HepG2 (cell line): Measurements from ENCODE around the gene MSI2. TPM values are rescaled to one million over a fixed set of nuclear protein-coding genes. Genes with fewer than 3 reads are reported as not detected.
A peak's percentile ranks its signal among the peaks of the same experiment; 100 is the strongest.

ENCODE experiments used
- ATF6 ChIP-seq: sonication (generic); formaldehyde crosslinking; conservative IDR thresholded peaks from 2 replicates; pipeline ENCODE4 v1.4.0; 2020; ENCODE audit warnings: missing genetic modification reagents
- GABPB1 ChIP-seq: IDR thresholded peaks from 2 replicates; pipeline ENCODE4 v1.6.1; 2016; ENCODE audit warnings: mild to moderate bottlenecking, missing genetic modification reagents, moderate library complexity, missing compliant biosample characterization
- JUNB ChIP-seq: sonication (generic); formaldehyde crosslinking; IDR thresholded peaks from 2 replicates; pipeline ENCODE4 v1.8.0; 2022; ENCODE audit warnings: missing genetic modification reagents, mild to moderate bottlenecking, borderline replicate concordance
- KIAA2018 ChIP-seq: sonication (generic); formaldehyde crosslinking; IDR thresholded peaks from 2 replicates; pipeline ENCODE4 v1.5.0; 2020; ENCODE audit warnings: mild to moderate bottlenecking, missing genetic modification reagents, borderline replicate concordance
- MEIS2 ChIP-seq: sonication (generic); formaldehyde crosslinking; IDR thresholded peaks from 2 replicates; pipeline ENCODE4 v1.9.0; 2021; ENCODE audit warnings: mild to moderate bottlenecking, missing genetic modification reagents
- RARG ChIP-seq: sonication (generic); formaldehyde crosslinking; IDR thresholded peaks from 2 replicates; pipeline ENCODE4 v1.4.0; 2020; ENCODE audit warnings: low read depth, mild to moderate bottlenecking, missing genetic modification reagents
- RXRB ChIP-seq: IDR thresholded peaks from 2 replicates; pipeline ENCODE4 v1.6.1; 2016; ENCODE audit warnings: borderline replicate concordance, missing genetic modification reagents, missing compliant biosample characterization
- TEAD2 ChIP-seq: sonication (generic); formaldehyde crosslinking; IDR thresholded peaks from 2 replicates; pipeline ENCODE4 v1.9.0; 2021; ENCODE audit warnings: missing genetic modification reagents
- ZBTB7B ChIP-seq: sonication (generic); formaldehyde crosslinking; IDR thresholded peaks from 2 replicates; pipeline ENCODE4 v1.4.0; 2020; ENCODE audit warnings: missing genetic modification reagents
- ZNF17 ChIP-seq: sonication (generic); formaldehyde crosslinking; IDR thresholded peaks from 2 replicates; pipeline ENCODE4 v1.5.0; 2020; ENCODE audit warnings: mild to moderate bottlenecking, missing genetic modification reagents
- ZNF235 ChIP-seq: sonication (generic); formaldehyde crosslinking; IDR thresholded peaks from 2 replicates; pipeline ENCODE4 v1.8.1; 2023; ENCODE audit warnings: mild to moderate bottlenecking, missing genetic modification reagents, borderline replicate concordance
- ZNF577 ChIP-seq: sonication (generic); formaldehyde crosslinking; IDR thresholded peaks from 2 replicates; pipeline ENCODE4 v1.4.0; 2020; ENCODE audit warnings: mild to moderate bottlenecking, low read depth, missing genetic modification reagents, borderline replicate concordance
- ZNF879 ChIP-seq: sonication (generic); formaldehyde crosslinking; IDR thresholded peaks from 2 replicates; pipeline ENCODE4 v1.8.1; 2023; ENCODE audit warnings: missing genetic modification reagents
- ZSCAN12 ChIP-seq: sonication (generic); formaldehyde crosslinking; IDR thresholded peaks from 2 replicates; pipeline ENCODE4 v1.9.0; 2021; ENCODE audit warnings: mild to moderate bottlenecking, missing genetic modification reagents
- polyA plus RNA-seq, 8 experiments: library from polyadenylated mRNA; depleted of rRNA in 3 of 8; stranded (reverse) in 7 of 8; unstranded in 1 of 8; fragments of >200 nt; fragmentation: Illumina TruSeq in 4 of 8; extraction: Trizol in 4 of 8; gene quantifications; 2 replicates each; pipeline versions ENCODE4 v1.2.1 to v1.2.3, GENCODE V29; 2011 to 2016; ENCODE audit warnings: low read depth in 4 of 8, missing spikeins in 1 of 8, mixed read lengths in 1 of 8; ENCODE audit not compliant: insufficient read depth in 1 of 8
- total RNA-seq, 5 experiments: library from RNA; depleted of rRNA; stranded (reverse); fragments of >200 nt; fragmentation: Illumina TruSeq; extraction: Trizol; gene quantifications; 2 replicates each; pipeline ENCODE4 v1.2.3, GENCODE V29; 2016; ENCODE audit warnings: low read depth in 1 of 5
- TF ChIP-seq, protein P1 (sequence below): sonication (generic); formaldehyde crosslinking; IDR thresholded peaks from 2 replicates; pipeline ENCODE4 v1.5.0; 2020; ENCODE audit warnings: missing genetic modification reagents
- TF ChIP-seq, protein P2 (sequence below): sonication (generic); formaldehyde crosslinking; IDR thresholded peaks from 2 replicates; pipeline ENCODE4 v1.9.0; 2022; ENCODE audit warnings: low read depth, missing genetic modification reagents

The MSI2 gene
- total and polyA plus RNA-seq, 2 of the 13 experiments (the other 11 are each of a cell fraction or from before 2014, with no cell fraction given), result 77.5 to 78.4 TPM

- TF ChIP-seq JUNB (CRISPR knock-in tag) (0 out of 2 replicates have a peak, but pooled peaks have one; percentile 45), RXRB (CRISPR knock-in tag) (no peak), ZNF577 (CRISPR knock-in tag) (no peak), ZSCAN12 (no peak), TEAD2 (CRISPR knock-in tag) (no peak), MEIS2 (CRISPR knock-in tag) (no peak), GABPB1 (CRISPR knock-in tag) (no peak), ZNF17 (no peak), RARG (CRISPR knock-in tag) (no peak), ATF6 (CRISPR knock-in tag) (no peak), ZBTB7B (CRISPR knock-in tag) (no peak), KIAA2018 (CRISPR knock-in tag) (no peak), ZNF879 (CRISPR knock-in tag) (no peak), ZNF235 (CRISPR knock-in tag) (no peak)
- TF ChIP-seq, protein P1, sequence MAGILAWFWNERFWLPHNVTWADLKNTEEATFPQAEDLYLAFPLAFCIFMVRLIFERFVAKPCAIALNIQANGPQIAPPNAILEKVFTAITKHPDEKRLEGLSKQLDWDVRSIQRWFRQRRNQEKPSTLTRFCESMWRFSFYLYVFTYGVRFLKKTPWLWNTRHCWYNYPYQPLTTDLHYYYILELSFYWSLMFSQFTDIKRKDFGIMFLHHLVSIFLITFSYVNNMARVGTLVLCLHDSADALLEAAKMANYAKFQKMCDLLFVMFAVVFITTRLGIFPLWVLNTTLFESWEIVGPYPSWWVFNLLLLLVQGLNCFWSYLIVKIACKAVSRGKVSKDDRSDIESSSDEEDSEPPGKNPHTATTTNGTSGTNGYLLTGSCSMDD (CRISPR knock-in tag), result no peak
- TF ChIP-seq, protein P2, sequence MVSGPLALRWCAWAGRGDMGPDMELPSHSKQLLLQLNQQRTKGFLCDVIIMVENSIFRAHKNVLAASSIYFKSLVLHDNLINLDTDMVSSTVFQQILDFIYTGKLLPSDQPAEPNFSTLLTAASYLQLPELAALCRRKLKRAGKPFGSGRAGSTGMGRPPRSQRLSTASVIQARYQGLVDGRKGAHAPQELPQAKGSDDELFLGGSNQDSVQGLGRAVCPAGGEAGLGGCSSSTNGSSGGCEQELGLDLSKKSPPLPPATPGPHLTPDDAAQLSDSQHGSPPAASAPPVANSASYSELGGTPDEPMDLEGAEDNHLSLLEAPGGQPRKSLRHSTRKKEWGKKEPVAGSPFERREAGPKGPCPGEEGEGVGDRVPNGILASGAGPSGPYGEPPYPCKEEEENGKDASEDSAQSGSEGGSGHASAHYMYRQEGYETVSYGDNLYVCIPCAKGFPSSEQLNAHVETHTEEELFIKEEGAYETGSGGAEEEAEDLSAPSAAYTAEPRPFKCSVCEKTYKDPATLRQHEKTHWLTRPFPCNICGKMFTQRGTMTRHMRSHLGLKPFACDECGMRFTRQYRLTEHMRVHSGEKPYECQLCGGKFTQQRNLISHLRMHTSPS (CRISPR knock-in tag), result no peak
Observed at GRCh38 chr17:57649191-57649590, 392.9 kb downstream of the MSI2 start (continued).
